GM12801 (cell line): Measurements from ENCODE around the gene COX14.

Experiments
- TF ChIP-seq, protein P1 (sequence below): IDR thresholded peaks from one replicate; pipeline ENCODE4 v1.5.1; 2011; ENCODE audit warnings: control low read depth; ENCODE audit not compliant: insufficient read length; ENCODE audit errors: extremely low read depth

The COX14 gene

DNA sequence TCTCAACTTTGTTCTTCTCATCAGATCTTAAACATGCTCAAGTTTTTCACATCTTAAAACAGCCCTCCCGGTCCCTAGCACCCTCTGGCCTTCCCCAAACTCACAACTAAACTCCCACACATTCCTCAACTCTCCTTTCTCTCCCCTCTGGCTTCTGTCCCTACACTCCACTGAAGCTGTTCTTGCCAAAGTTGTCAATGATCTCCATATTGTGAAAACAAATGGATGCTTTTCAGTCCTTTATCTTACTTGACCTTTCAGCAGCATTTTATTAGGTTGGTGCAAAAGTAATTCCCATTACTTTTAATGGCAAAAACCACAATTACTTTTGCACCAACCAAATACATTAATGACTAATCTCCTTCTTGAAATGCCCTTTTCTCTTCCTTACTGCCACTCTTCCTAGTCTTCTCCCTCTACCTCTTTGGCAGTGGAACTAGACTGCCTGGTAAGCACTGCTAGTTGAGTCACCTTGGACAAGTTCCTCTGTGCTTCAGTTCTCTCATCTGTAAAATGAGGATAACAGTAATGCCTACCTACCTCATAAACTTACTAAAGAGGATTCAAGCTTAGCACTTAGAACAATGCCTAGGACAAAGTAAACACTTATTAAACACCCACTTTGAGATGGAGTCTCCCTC lies 39.1 kb downstream of the COX14 start:
- TF ChIP-seq, protein P1, sequence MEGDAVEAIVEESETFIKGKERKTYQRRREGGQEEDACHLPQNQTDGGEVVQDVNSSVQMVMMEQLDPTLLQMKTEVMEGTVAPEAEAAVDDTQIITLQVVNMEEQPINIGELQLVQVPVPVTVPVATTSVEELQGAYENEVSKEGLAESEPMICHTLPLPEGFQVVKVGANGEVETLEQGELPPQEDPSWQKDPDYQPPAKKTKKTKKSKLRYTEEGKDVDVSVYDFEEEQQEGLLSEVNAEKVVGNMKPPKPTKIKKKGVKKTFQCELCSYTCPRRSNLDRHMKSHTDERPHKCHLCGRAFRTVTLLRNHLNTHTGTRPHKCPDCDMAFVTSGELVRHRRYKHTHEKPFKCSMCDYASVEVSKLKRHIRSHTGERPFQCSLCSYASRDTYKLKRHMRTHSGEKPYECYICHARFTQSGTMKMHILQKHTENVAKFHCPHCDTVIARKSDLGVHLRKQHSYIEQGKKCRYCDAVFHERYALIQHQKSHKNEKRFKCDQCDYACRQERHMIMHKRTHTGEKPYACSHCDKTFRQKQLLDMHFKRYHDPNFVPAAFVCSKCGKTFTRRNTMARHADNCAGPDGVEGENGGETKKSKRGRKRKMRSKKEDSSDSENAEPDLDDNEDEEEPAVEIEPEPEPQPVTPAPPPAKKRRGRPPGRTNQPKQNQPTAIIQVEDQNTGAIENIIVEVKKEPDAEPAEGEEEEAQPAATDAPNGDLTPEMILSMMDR, result no peak

DNA sequence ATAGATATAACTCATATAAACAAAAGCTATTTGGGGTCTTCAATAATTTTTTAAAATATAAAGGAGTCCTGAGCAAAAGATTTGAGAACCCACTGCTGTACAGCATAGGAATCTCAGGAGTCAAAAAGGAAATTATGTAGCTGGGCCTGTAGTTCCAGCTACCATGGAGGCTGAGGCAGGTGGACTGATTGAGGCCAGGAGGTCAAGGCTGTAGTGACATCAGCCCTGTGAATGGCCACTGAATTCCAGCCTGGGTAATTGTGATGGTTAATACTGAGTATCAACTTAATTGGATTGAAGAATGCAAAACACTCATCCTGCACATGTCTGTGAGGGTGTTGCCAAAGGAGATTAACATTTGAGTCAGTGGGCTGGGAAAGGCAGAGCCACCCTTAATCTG lies 44.6 kb downstream of the COX14 start:
- TF ChIP-seq, protein P1, result no peak

GRCh38 chr12:50157259-50157658 lies 45.2 kb downstream of the COX14 start:
- TF ChIP-seq, protein P1, result no peak

DNA sequence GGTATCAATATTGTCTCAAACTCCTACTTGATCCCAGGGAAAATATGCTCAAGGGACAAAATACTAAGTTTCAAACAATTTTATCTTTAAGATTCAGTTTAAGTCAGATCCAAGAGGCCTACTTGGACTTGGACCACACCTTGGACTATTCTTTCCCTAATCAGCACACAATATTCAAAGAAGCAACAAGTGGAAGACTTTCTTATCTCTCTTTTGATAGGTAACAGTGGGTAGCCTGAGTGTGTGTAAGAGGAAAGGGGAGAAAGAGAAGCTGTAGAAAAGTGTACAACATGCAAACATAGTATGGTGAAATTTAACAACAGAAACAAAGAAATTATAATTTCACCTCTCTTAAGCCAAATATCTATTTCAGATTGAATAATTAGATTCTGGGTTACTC lies 48.6 kb downstream of the COX14 start:
- TF ChIP-seq, protein P1, result no peak

- TF ChIP-seq, protein P1, result no peak
Measured at GRCh38 chr12:50162230-50162629, 50.2 kb downstream of the COX14 start.

GRCh38 chr12:50164963-50165362 lies 52.9 kb downstream of the COX14 start:
- TF ChIP-seq, protein P1, result no peak

- TF ChIP-seq, protein P1, result no peak
Measured at GRCh38 chr12:50166799-50167048, 54.7 kb downstream of the COX14 start.
